GM12874 (cell line): ENCODE data around the gene ECT2L.

ENCODE experiments used
- CTCF ChIP-seq: IDR thresholded peaks from 2 replicates; pipeline ENCODE4 v1.5.1; 2011; ENCODE audit warnings: low read depth, mild to moderate bottlenecking, control low read depth, low read length, moderate library complexity; ENCODE audit not compliant: insufficient read depth

Gene ECT2L

GRCh38 chr6:138944412-138944811 is 148.5 kb downstream of the ECT2L start:
- TF ChIP-seq CTCF: no peak

- TF ChIP-seq CTCF: no peak
Measured at GRCh38 chr6:138945354-138945753, 149.5 kb downstream of the ECT2L start.

GRCh38 chr6:138948004-138948403 is 152.1 kb downstream of the ECT2L start:
- no peak for TF ChIP-seq CTCF

GRCh38 chr6:138948546-138949179 is 152.8 kb downstream of the ECT2L start:
- no peak for TF ChIP-seq CTCF

GRCh38 chr6:138953451-138953850 is 157.6 kb downstream of the ECT2L start:
- TF ChIP-seq CTCF: no peak
